Measurements from ENCODE around the gene CRBN.

The CRBN gene

GRCh38 chr3:3179407-3180094 lies at the start of gene CRBN:
Gene CRBN (minus strand): TSS chr3:3179691. CDS start chr3:3179687, 4 bp downstream.
- peak; percentile 84 to 87 for DNase-seq

- no peak for DNase-seq
These were observed 48.1 kb upstream of the CRBN start for GRCh38 chr3:3227640-3228039.

GRCh38 chr3:3221528-3221927 lies 42.0 kb upstream of the CRBN start:
- no peak for DNase-seq

- DNase-seq: no peak
These were observed 36.9 kb upstream of the CRBN start for GRCh38 chr3:3216401-3216800.

- DNase-seq: no peak
These were observed 33.4 kb upstream of the CRBN start for GRCh38 chr3:3212781-3213440.

GRCh38 chr3:3209714-3210113 lies 30.2 kb upstream of the CRBN start:
- no peak for DNase-seq

GRCh38 chr3:3209057-3209456 lies 29.6 kb upstream of the CRBN start:
- no peak for DNase-seq

- DNase-seq: no peak
These were observed 22.1 kb upstream of the CRBN start for GRCh38 chr3:3201611-3202010.

GRCh38 chr3:3200632-3201212 lies 21.2 kb upstream of the CRBN start:
- DNase-seq: no peak

- no peak for DNase-seq
These were observed 19.8 kb upstream of the CRBN start for GRCh38 chr3:3199306-3199705.

- peak in 1 of 2 experiments; percentile 19 for DNase-seq
These were observed 16.8 kb upstream of the CRBN start for GRCh38 chr3:3196148-3196861.

- DNase-seq: no peak
These were observed 15.4 kb upstream of the CRBN start for GRCh38 chr3:3194861-3195260.

GRCh38 chr3:3192286-3192675 lies 12.8 kb upstream of the CRBN start:
- DNase-seq: no peak

- no peak for DNase-seq
These were observed 12.3 kb upstream of the CRBN start for GRCh38 chr3:3191675-3192285.

- DNase-seq: no peak
These were observed 10.5 kb upstream of the CRBN start for GRCh38 chr3:3189961-3190360.

GRCh38 chr3:3189102-3189727 lies 9.7 kb upstream of the CRBN start:
- no peak for DNase-seq

GRCh38 chr3:3184876-3185275 lies 5.4 kb upstream of the CRBN start:
- no peak for DNase-seq

- DNase-seq: no peak
These were observed 965 bp upstream of the CRBN start for GRCh38 chr3:3180456-3180855.

GRCh38 chr3:3178498-3179328 lies 778 bp downstream of the CRBN start:
- DNase-seq: no peak

- DNase-seq: no peak
These were observed 1.5 kb downstream of the CRBN start for GRCh38 chr3:3177861-3178497.

- no peak for DNase-seq
These were observed 6.9 kb downstream of the CRBN start for GRCh38 chr3:3172627-3173026.
